HG03139 (cell line): ENCODE results near the gene ATRIP.
"Not testable (repeated sequence)": the region's sequence is repeated elsewhere in the genome, so short reads cannot be mapped to it uniquely, and the experiment has no call there.

Experiments used
- ATAC-seq: cut with Tn5 transposase; IDR thresholded peaks from one replicate; pipeline ENCODE4 v1.9.1; 2021; ENCODE audit not compliant: unreplicated experiment

Gene ATRIP

DNA sequence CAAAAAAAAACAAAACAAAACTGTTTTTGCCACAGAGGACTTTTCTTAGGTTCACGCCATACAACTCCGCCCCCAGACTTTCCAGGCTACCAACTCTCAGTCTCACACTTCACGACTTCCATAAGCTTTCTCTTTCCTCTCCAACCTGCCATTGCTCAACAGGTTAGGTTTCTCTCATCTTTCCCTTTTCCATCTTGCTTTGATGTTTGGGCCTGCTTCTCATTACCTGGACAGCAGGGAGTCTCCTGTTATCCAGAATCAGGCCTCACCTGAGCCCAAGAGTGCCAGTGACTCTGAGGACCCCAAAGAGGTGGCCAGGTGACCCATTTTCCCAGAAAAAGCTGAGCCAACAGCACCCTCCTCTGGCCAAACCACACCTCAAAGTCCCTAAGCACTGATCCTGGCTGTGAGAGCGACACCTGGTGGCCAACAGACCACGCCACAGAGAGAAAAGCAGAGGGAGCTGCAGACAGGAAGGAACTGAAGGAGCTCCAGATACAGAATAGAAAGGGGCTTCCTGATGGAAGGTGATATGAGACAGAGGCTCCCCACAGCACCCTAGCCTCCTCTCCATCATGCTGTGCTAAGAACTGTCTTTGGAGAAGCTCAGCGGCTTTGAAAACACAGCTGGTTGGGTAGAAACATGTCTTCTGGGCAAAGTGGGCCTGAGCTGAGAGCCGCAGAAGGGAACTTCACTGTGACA is 10.6 kb upstream of the ATRIP start:
- ATAC-seq = no peak

DNA sequence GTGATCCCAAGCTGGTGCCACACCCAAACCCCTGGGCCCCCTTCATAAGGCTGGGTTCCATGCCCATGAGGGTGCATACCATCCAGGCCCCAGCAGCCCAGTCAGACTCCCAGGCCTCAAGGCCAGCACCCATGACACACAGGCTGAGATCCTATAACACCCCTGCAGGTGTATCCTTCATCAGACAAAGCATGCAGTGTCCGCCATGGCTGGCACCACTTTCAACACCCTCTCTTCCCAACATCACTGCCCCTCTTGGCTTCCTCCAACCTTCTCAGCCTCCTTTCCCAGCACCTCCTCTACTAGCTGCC is 10.1 kb upstream of the ATRIP start:
- no peak for ATAC-seq

DNA sequence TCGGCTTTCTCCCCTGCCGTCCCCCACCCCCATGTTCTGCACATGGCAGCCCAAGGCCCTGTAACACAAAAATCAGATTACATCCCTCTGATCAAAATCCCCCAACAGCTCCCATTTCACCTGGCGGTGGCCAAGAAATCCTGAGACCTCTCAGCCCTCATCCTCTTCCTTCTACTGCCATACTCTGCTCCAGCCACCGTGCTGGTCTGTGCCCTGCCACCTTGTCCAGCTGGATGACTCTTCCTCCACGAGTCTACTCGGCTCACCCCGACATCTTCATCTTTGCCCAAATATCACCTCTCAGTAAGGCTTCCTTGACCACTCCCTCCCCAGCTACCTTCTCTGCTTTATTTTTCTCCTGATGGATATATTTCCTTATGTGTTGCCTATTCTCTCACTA is 9.7 kb upstream of the ATRIP start:
- ATAC-seq = no peak

DNA sequence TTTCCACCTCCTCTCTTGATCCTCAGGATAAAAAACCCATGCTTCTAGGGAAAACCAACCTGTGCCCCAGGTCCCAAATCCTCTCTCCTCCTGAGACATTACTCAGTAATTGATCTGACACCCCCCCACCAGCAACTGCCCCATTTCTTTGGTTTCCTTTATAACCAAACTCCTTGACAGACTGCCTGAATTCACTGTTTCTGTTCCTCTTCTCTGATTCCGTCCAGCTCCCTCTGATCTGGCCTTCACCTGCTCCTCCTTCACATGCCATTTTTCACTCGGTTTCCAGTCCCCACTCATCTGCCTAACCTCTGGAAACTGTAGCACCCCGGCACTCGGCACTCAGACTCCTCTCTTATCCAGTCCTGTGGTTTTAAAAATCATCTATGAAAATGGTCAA is 8.7 kb upstream of the ATRIP start:
- no peak for ATAC-seq

DNA sequence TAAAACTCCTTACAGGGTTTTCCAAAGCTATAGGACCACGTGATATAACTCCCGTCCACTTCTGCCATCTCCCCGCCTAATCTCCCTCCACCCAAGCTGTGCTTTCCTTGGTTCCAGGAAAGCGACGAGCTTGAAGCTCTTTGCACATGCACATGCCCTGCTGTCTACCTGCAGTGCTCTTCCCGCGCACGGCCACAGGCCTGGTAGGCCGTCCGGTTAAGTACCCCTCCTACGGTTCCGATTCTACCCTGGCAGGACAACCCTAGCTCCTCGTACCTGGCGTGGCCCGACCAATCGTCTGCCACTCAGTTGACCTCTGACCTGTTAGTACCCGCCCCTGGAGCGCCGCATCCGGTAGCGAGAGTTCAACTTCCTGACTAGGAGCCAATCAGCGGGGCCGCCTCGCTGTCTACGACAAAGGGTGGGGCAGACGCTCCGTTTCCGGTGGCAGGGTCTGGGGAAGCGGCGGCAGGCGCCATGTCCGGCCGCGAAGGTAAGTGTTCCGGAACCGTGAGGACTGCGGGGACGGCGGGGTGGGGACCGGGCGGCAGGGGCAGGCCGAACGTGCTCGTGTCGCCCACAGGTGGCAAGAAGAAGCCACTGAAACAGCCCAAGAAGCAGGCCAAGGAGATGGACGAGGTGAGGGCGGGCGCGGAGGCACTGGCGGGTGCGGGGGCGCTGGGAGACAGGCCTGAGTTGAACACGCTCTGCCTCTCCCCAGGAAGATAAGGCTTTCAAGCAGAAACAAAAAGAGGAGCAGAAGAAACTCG is 6.5 kb upstream of the ATRIP start, which contains the start of the genes CCDC51 and TMA7:
CCDC51 (minus strand) TSS at position 300 of the 770 bp plus-strand sequence. CDS start 4,991 bp downstream, outside the sequence.
TMA7 (plus strand) TSS at position 438 of the 770 bp plus-strand sequence; CDS start at position 478, 40 bp downstream.
- peak; percentile 87 for ATAC-seq

DNA sequence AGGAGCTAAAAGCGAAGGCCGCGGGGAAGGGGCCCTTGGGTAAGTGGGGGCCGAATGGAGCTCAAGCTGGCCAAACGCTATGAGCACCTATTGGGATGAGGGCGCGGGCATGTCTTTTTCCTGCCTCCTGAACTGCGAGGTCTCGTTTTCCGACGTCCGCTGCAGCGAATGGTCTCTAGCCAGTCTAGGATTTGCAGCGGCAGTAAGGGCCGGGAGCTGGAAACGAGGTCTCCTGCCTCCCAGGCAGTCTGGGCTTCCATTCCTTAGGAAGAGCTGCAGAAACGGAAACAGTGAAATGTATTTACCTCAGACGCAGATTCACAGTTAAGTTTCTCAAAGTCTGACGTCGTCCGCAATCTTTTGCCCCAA is 6.0 kb upstream of the ATRIP start:
- no peak for ATAC-seq

DNA sequence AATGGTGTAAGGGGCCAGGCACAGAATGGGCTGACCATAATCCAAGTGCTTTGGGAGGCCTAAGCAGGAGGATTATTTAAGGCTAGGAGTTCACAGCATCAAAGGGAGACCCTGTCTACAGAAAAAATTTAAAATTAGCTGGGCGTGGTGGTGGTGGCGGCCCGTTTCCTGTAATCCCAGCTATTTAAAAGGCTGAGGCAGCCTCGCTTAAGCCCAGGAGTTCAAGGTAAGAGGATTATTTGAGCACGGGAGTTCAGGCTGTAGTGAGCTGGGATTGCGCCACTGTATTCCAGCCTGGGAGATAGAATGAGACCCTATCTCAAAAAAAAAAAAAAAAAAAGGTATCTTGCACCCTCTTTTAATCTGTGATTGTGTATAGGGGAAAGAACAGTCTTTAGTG is 4.6 kb upstream of the ATRIP start:
- ATAC-seq = no peak

DNA sequence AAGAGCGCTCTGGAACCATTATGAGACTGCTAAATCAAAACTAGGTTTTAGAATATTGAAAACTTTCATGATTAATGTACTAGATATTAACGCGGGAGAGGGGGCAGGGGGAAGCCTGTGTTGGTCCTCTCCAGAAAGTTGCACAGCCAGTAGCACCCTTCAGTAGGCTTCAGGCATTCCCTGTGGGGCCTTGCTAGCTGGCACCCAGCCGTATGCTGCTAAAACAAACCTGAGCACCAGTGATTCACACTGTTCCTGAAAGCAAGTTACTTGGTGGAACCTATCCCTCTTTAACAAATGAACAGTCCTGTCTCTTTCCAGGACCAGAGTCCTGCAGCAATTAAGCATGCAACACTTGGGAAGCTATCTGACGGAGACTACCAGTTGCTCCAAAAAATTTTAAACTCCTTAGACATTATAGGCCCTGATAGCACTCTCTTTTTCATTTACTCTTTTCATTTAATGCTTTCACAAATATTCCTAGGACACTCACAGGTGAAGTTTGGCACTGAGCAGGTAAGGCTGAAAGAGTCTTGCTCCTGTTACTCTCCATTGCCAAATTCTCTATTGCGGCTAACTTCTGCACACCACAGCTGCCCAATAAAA is 1.2 kb upstream of the ATRIP start:
- ATAC-seq = no peak

DNA sequence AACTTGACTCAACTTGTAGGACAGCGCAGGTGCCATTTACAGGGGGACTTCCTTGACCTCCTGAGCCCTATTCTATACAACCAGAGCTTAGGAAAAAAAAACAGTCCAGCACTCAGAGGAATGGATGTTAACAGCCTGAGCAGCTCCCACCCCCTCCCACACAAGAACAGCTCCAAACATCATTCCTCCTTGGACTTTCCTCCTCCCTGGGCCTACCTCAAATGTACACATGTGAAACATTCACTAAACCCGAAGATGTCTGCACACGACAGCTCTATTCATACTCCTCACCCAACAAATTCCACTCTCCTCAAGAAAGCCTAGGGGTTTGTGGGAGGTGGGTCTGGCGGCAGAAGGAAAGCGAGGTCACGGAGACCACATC is 503 bp upstream of the ATRIP start:
- ATAC-seq = no peak

DNA sequence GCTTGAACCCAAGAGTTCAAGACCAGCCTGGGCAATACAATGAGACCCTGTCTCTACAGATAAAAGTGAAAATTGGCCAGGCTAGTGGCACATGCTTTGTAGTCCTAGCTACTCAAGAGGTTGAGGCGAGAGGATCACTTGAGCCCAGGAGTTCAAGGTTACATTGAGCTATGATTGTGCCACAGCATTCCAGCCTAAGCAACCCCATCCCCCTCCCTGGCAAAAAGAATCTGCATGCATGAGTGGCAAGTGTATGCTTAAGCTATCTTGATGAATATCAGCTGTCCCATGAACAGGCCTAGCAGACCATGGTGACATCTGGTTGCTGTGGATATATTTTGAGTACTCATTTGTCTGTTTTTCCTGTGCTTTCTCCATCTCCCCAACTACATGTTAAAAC is 4.7 kb downstream of the ATRIP start:
- no peak for ATAC-seq

DNA sequence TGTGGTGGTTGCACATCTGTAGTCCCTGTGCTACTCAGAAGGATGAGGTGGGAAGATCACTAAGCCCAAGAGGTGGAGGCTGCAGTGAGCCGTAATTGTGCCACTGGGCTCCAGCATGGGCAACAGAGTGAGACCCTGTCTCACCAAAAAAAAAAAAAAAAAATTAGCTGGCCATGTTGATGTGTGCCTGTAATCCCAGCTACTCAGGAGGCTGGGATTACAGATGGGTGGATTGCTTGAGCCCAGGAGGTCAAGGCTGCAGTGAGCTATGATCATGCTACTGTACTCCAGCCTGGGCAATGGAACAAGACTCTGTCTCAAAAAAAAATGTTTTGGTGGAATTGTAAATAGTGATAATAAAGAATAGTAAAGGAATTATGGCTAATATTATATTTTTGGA is 9.9 kb downstream of the ATRIP start:
- no peak for ATAC-seq

DNA sequence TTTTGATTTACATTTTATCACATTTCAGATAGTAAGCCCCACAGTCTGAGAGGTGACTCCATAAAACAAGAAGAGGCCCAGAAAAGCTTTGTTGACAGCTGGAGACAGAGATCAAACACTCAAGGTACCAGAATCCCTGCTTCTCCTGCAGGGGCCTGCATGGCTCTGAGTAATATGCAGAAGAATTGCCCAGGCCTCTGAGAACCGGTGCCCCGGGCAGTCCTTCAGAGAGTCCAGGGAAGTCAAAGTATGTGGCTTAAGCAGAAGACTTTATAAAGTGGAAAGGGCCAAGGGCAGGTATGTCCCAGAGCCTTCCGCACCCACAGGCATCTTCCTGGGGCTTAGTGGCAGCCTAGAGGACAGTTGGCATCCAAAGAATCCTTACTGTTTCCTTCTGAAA is 12.8 kb downstream of the ATRIP start:
- ATAC-seq = no peak

DNA sequence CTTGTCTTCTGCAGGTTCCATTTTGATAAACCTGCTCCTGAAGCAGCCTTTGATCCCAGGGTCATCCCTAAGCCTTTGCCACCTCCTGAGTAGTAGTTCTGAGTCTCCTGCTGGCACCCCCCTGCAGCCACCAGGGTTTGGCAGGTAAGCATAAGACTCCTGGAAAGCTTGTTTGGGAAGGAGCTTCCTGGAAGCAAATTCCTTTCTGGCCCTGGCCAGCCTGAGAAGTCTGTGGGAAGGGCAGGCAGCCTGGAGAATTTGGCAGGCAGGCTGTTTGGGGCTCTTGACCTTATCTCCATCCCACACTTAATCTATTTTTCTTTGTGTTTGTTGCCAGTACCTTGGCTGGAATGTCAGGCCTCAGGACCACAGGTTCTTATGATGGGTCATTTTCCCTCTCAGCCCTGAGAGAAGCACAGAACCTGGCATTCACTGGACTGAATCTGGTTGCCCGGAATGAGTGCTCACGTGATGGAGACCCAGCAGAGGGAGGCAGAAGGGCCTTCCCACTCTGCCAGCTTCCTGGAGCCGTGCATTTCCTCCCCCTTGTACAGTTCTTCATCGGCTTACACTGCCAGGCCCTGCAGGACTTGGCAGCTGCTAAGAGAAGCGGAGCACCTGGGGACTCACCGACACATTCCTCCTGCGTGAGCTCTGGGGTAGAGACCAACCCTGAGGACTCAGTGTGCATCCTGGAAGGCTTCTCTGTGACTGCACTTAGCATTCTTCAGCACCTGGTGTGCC is 13.4 kb downstream of the ATRIP start:
- ATAC-seq = no peak

DNA sequence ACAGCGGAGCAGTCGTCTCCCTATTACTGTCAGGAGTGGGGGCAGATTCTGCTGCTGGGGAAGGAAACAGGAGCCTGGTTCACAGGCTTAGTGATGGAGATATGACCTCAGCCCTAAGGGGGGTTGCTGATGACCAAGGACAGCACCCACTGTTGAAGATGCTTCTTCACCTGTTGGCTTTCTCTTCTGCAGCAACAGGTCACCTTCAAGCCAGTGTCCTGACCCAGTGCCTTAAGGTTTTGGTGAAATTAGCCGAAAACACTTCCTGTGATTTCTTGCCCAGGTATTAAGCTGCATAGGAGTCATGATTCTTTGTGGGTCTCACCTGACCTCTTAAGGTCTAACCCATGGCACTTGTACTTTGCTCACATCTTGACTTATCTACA is 14.0 kb downstream of the ATRIP start:
- no peak for ATAC-seq

DNA sequence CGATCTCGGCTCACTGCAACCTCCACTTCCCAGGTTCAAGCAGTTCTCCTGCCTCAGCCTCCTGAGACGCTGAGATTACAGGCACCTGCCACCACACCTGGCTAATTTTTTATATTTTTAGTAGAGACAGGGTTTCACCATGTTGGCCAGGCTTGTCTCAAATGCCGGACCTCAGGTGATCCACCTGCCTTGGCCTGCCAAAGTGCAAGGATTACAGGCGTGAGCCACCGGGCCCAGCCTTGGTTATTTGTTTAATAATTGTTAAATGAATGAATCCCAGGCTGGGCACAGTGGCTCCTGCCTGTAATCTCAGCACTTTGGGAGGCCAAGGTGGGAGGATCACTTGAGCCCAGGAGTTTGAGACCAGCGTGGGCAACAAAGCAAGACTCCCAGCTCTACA is 15.2 kb downstream of the ATRIP start:
- ATAC-seq = not testable (repeated sequence)

DNA sequence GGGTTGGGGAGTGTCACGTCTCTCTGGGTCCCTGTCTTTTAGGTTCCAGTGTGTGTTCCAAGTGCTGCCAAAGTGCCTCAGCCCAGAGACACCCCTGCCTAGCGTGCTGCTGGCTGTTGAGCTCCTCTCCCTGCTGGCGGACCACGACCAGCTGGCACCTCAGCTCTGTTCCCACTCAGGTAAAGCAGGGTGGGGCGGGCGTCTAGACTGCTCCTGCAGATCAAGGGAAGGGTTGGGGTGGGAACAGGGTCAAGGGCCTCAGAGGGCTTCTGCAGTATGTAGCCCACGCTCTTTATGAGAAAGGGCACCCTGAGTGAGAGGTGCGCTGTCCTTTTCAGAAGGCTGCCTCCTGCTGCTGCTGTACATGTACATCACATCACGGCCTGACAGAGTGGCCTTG is 17.2 kb downstream of the ATRIP start:
- ATAC-seq = no peak

DNA sequence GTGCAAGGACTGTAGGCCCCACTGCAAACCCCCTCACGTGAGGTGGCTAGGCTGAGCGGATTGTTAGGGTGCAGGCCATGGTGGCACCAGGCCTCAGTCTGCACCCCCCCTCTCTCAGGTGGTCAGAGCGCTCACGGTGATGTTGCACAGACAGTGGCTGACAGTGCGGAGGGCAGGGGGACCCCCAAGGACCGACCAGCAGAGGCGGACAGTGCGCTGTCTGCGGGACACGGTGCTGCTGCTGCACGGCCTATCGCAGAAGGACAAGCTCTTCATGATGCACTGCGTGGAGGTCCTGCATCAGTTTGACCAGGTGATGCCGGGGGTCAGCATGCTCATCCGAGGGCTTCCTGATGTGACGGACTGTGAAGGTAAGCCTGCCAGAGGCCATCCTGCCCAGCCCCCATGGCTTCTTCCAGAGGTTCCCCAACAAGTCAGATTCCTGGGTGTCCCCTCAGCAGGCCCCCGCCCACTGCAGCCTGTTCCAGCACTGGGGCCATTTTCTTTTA is 18.2 kb downstream of the ATRIP start:
- ATAC-seq = no peak

DNA sequence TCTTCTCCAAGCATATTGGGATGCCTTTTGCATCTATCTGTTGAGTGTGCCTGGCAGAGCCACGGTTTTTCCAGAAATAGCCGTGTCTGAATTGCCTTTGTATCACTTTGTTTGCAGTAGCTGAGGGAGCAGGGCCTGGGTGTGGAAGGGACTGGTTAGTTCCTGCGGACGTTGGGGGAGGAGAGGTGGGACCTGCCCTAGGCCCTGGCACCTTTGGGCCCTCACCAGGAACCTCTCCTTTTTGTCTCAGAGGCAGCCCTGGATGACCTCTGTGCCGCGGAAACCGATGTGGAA is 18.6 kb downstream of the ATRIP start:
- ATAC-seq = no peak

DNA sequence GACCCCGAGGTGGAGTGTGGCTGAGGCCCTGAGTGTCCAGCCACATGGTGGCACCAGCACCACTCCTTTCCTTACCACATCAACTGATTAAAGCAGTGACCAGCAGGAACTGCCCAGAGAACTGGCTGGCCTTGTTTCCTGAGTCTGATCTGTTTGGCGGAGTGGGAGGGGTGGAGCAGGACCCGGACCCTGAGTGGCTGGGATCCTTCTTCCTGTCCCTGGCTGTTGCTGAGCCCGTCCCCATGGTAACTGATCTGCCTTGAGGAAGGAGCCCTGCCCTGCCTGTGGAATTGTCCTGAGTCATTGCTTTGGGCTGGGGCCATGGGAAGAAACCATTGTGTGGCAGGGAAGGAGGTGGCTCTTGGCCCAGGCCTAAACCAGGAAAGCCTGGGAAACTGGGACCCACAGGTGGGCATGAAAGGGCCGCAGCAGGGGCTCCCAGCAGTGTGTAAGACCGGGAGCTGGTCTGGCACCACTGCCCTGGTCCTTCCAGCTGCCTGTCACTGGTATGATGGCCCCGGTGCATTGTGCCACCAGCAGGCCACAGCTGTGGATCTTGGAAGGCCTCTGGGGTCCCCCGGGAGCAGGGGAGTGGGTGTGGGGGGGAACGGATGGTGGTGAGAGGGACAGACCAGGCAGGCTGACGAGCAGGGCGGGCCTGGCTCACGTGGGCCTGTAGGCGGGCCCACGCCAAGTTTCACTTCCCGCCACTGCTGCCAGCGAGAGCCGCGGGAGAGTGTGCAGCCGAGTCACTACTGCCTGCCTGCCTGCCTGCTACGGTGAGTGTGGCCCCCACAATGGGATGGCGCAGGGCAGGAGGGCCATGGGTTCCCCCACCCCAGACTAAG is 19.2 kb downstream of the ATRIP start:
- ATAC-seq = peak; percentile 66

DNA sequence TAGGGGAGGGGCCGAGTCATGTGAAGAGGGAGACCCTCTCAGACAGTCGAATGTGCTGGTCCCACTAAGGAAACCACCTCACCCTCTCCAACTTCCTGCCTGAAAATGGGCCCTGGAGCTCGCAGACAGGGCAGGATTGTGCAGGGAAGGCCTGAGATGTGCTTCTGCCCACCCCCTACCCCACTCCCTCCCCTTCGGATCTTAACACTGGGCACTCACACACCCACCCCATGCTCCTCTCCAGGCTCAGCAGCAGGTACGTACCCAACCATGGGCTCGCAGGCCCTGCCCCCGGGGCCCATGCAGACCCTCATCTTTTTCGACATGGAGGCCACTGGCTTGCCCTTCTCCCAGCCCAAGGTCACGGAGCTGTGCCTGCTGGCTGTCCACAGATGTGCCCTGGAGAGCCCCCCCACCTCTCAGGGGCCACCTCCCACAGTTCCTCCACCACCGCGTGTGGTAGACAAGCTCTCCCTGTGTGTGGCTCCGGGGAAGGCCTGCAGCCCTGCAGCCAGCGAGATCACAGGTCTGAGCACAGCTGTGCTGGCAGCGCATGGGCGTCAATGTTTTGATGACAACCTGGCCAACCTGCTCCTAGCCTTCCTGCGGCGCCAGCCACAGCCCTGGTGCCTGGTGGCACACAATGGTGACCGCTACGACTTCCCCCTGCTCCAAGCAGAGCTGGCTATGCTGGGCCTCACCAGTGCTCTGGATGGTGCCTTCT is 20.0 kb downstream of the ATRIP start:
- ATAC-seq = no peak
